ENCODE data around the gene SPRN.

DNA sequence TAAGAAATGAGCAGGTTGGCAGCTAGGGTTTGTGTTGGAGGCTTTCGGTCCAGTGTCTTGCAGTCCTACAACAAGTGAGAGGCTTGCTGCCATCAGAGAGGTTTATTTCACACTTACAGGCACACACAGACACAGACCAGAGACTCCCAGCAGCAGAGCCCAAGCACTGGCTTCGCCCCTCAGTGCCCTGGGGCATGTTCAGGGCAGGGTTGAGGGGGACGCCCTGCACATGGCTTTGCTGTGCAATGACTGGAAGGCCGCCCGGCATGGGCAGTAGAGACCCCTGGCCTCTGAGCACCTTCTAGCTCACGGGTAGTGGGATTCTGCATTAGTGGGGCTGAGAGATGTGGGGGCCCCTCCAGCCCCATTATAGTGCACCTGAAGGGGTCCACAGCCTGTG lies 3.8 kb downstream of the SPRN start:
- TF ChIP-seq CTCF (IDR thresholded peaks at IDR 0.05) (no peak), POLR2A (IDR thresholded peaks at IDR 0.05) (no peak)
